IMR-90 (cell line): ENCODE data around the gene GABRB1. TPM values are rescaled to one million over a fixed set of nuclear protein-coding genes. Genes with fewer than 3 reads are reported as not detected.

Source experiments
- ATAC-seq: fragments of 200-7000 bp; cut with Tn5 transposase; 2 replicates; pipeline ENCODE4 v1.9.1; 2020; ENCODE audit warnings: low read depth, mild to moderate bottlenecking, moderate library complexity
- BruUV-seq: library from RNA; stranded (reverse); fragments of 400-500 nt; replicated peaks from 2 replicates; lab custom pipeline; 2021; lab: Mats Ljungman, UMichigan
- CTCF ChIA-PET: fragments of 300-600 bp; formaldehyde crosslinking; extraction: SDS; loops from one replicate; lab custom pipeline; 2021; ENCODE audit warnings: antibody characterized with exemption; lab: Yijun Ruan, JAX
- POLR2A ChIA-PET: fragments of 300-600 bp; sonication (Branson Sonifier 250); formaldehyde crosslinking; loops from one replicate; lab custom pipeline; 2022; ENCODE audit warnings: antibody characterized with exemption; ENCODE audit not compliant: unreplicated experiment; lab: Charles Lee
- DNase-seq: peaks from one replicate; pipeline ENCODE4 v3.0.0; 2013
- H2AFZ ChIP-seq: replicated peaks from 2 replicates; pipeline ENCODE3; 2013; ENCODE audit warnings: low read length, mild to moderate bottlenecking; ENCODE audit not compliant: poor library complexity
- H2AK5ac ChIP-seq: 2 replicates; pipeline ENCODE4 v1.6.1; 2013; ENCODE audit warnings: low read depth, low read length, inconsistent platforms
- H2AK9ac ChIP-seq: replicated peaks from 2 replicates; pipeline ENCODE3; 2013; ENCODE audit warnings: mild to moderate bottlenecking, low read depth, low read length, moderate library complexity; ENCODE audit not compliant: poor library complexity
- H2BK120ac ChIP-seq: 2 replicates; pipeline ENCODE4 v1.6.1; 2013; ENCODE audit warnings: low read depth, low read length, inconsistent platforms
- H2BK15ac ChIP-seq: 3 replicates; pipeline ENCODE4 v1.6.1; 2013; ENCODE audit warnings: low read depth, low read length, inconsistent platforms
- H2BK20ac ChIP-seq: 2 replicates; pipeline ENCODE4 v1.6.1; 2013; ENCODE audit warnings: low read depth, mild to moderate bottlenecking, inconsistent platforms, low read length, moderate library complexity
- H2BK5ac ChIP-seq: 2 replicates; pipeline ENCODE4 v1.6.1; 2013; ENCODE audit warnings: mild to moderate bottlenecking, low read depth, low read length, inconsistent platforms; ENCODE audit not compliant: poor library complexity, severe bottlenecking
- H3K14ac ChIP-seq: replicated peaks from 2 replicates; pipeline ENCODE4 v1.6.1; 2013; ENCODE audit warnings: low read depth, low read length, inconsistent platforms
- H3K18ac ChIP-seq: 2 replicates; pipeline ENCODE4 v1.6.1; 2013; ENCODE audit warnings: low read depth, low read length, control low read depth
- H3K23ac ChIP-seq: 2 replicates; pipeline ENCODE4 v1.6.1; 2013; ENCODE audit warnings: low read depth, low read length, inconsistent platforms
- H3K27ac ChIP-seq: 2 replicates; pipeline ENCODE4 v1.5.1; 2013; ENCODE audit warnings: mild to moderate bottlenecking, control low read depth, low read length; ENCODE audit not compliant: insufficient read depth
- H3K27me3 ChIP-seq: 2 replicates; pipeline ENCODE4 v1.6.1; 2013; ENCODE audit warnings: low read length; ENCODE audit not compliant: control insufficient read depth, insufficient read depth
- H3K36me3 ChIP-seq: 2 replicates; pipeline ENCODE4 v1.6.1; 2013; ENCODE audit warnings: low read length, mixed read lengths; ENCODE audit not compliant: control insufficient read depth, insufficient read depth
- H3K4ac ChIP-seq: 2 replicates; pipeline ENCODE4 v1.6.1; 2013; ENCODE audit warnings: low read depth, low read length, inconsistent platforms
- H3K4me1 ChIP-seq: 2 replicates; pipeline ENCODE4 v1.6.1; 2013; ENCODE audit warnings: low read length, mixed read lengths; ENCODE audit not compliant: control insufficient read depth, insufficient read depth
- H3K4me2 ChIP-seq: 2 replicates; pipeline ENCODE4 v1.6.1; 2013; ENCODE audit warnings: low read depth, mild to moderate bottlenecking, control low read depth, low read length, moderate library complexity
- H3K4me3 ChIP-seq: 2 replicates; pipeline ENCODE4 v1.5.1; 2013; ENCODE audit warnings: low read depth, mild to moderate bottlenecking, control low read depth, low read length, moderate library complexity; ENCODE audit not compliant: insufficient read depth
- H3K56ac ChIP-seq: 2 replicates; pipeline ENCODE4 v1.6.1; 2013; ENCODE audit warnings: low read length, inconsistent platforms; ENCODE audit not compliant: insufficient read depth; ENCODE audit errors: extremely low read depth
- H3K79me1 ChIP-seq, 2 experiments: 2 replicates each; pipeline ENCODE4 v1.6.1; 2013; ENCODE audit warnings: low read length in 2 of 2, inconsistent platforms in 1 of 2, low read depth in 1 of 2
- H3K9ac ChIP-seq: 2 replicates; pipeline ENCODE4 v1.6.1; 2013; ENCODE audit warnings: low read depth, low read length, control low read depth
- H3K9me1 ChIP-seq: 2 replicates; pipeline ENCODE4 v1.6.1; 2013; ENCODE audit warnings: low read length, inconsistent platforms; ENCODE audit not compliant: insufficient read depth
- H3K9me3 ChIP-seq: 2 replicates; pipeline ENCODE4 v1.6.1; 2013; ENCODE audit warnings: low read length; ENCODE audit not compliant: control insufficient read depth, insufficient read depth
- H4K20me1 ChIP-seq: 2 replicates; pipeline ENCODE4 v1.6.1; 2013; ENCODE audit warnings: low read length, inconsistent platforms; ENCODE audit not compliant: insufficient read depth
- H4K5ac ChIP-seq: 2 replicates; pipeline ENCODE4 v1.6.1; 2013; ENCODE audit warnings: mild to moderate bottlenecking, low read depth, low read length, control low read depth
- H4K8ac ChIP-seq, 2 experiments: 2 replicates each; pipeline ENCODE4 v1.6.1; 2013; ENCODE audit warnings: low read depth in 2 of 2, low read length in 2 of 2, control low read depth in 1 of 2, inconsistent platforms in 1 of 2
- H4K91ac ChIP-seq: 2 replicates; pipeline ENCODE4 v1.6.1; 2013; ENCODE audit warnings: low read depth, low read length, inconsistent platforms; ENCODE audit not compliant: insufficient read depth
- BHLHE40 ChIP-seq: fragments of 150-350 bp; IDR thresholded peaks from 2 replicates; pipeline ENCODE4 v1.6.1; 2016; ENCODE audit warnings: mild to moderate bottlenecking, low read depth, low read length
- CEBPB ChIP-seq: IDR thresholded peaks from 2 replicates; pipeline ENCODE4 v1.6.1; 2012; ENCODE audit warnings: low read depth, low read length, improper control_type of control experiment
- CHD1 ChIP-seq: IDR thresholded peaks from 2 replicates; pipeline ENCODE4 v1.6.1; 2012; ENCODE audit warnings: low read depth, low read length, improper control_type of control experiment
- FOS ChIP-seq: fragments of 150-350 bp; IDR thresholded peaks from 2 replicates; pipeline ENCODE4 v1.6.1; 2016; ENCODE audit warnings: low read depth, low read length
- MAFK ChIP-seq: IDR thresholded peaks from 2 replicates; pipeline ENCODE4 v1.6.1; 2012; ENCODE audit warnings: low read depth, low read length, improper control_type of control experiment
- MAZ ChIP-seq: IDR thresholded peaks from 2 replicates; pipeline ENCODE4 v1.6.1; 2012; ENCODE audit warnings: low read depth, mild to moderate bottlenecking, low read length, improper control_type of control experiment, moderate library complexity, borderline replicate concordance
- MXI1 ChIP-seq: IDR thresholded peaks from 2 replicates; pipeline ENCODE4 v1.6.1; 2012; ENCODE audit warnings: low read depth, mild to moderate bottlenecking, low read length, moderate library complexity, borderline replicate concordance
- NFE2L2 ChIP-seq: fragments of 150-350 bp; IDR thresholded peaks from 2 replicates; pipeline ENCODE4 v1.6.1; 2016; ENCODE audit warnings: low read depth, mild to moderate bottlenecking, low read length
- POLR2A ChIP-seq: IDR thresholded peaks from 2 replicates; pipeline ENCODE4 v1.6.1; 2012; ENCODE audit warnings: mild to moderate bottlenecking, low read depth, low read length
- RAD21 ChIP-seq: IDR thresholded peaks from 2 replicates; pipeline ENCODE4 v1.6.1; 2012; ENCODE audit warnings: low read length, improper control_type of control experiment
- RCOR1 ChIP-seq: IDR thresholded peaks from 2 replicates; pipeline ENCODE4 v1.6.1; 2012; ENCODE audit warnings: mild to moderate bottlenecking, low read length, improper control_type of control experiment; ENCODE audit not compliant: insufficient replicate concordance
- RFX5 ChIP-seq: IDR thresholded peaks from 2 replicates; pipeline ENCODE4 v1.8.0; 2012; ENCODE audit warnings: low read depth, mild to moderate bottlenecking, low read length, moderate library complexity
- SMC3 ChIP-seq: fragments of 150-350 bp; IDR thresholded peaks from 2 replicates; pipeline ENCODE4 v1.6.1; 2016; ENCODE audit warnings: low read depth, mild to moderate bottlenecking, antibody characterized with exemption, low read length, moderate library complexity
- WGBS, 2 experiments: methylation state at CpG; one replicate each; pipeline versions ENCODE4 v1.1.5 to v1.1.7; 2013; ENCODE audit warnings: missing lambda C conversion rate in 2 of 2; ENCODE audit not compliant: insufficient read length in 1 of 2; ENCODE audit errors: extremely low coverage in 2 of 2; 5-methylcytosine and 5-hydroxymethylcytosine counted together
- dilution Hi-C: fragments of 300-500 bp; cut with HindIII; formaldehyde crosslinking; loops from one replicate; pipeline ENCODE4 v1.14.3; 2018; ENCODE audit warnings: low sequenced_read_pairs; ENCODE audit not compliant: unreplicated experiment
- in situ Hi-C: fragments of 300-500 bp; cut with MboI; formaldehyde crosslinking; loops from 3 replicates; pipeline ENCODE4 v1.14.3; 2019; ENCODE audit warnings: low sequenced_read_pairs, inconsistent platforms, mixed read lengths
- intact Hi-C: fragments of 100-400 bp; cut with micrococcal nuclease; formaldehyde crosslinking; loops from 2 replicates; pipeline ENCODE4 v1.10.0; 2022
- polyA plus RNA-seq, 3 experiments: library from polyadenylated mRNA; depleted of rRNA; stranded (reverse); fragments of >200 nt; gene quantifications; 2 replicates each; pipeline ENCODE4 v1.2.3, GENCODE V29; 2012; ENCODE audit warnings: low replicate concordance in 1 of 3
- total RNA-seq: library from RNA; depleted of rRNA; stranded (reverse); fragments of >200 nt; gene quantifications from 2 replicates; pipeline ENCODE4 v1.2.3, GENCODE V29; 2012
- TF ChIP-seq, protein P1 (sequence below): fragments of 150-350 bp; IDR thresholded peaks from 2 replicates; pipeline ENCODE4 v1.6.1; 2016; ENCODE audit warnings: low read depth, mild to moderate bottlenecking, low read length, moderate library complexity, borderline replicate concordance
- TF ChIP-seq, protein P2 (sequence below): conservative IDR thresholded peaks from 2 replicates; pipeline ENCODE4 v1.5.1; 2012; ENCODE audit warnings: mild to moderate bottlenecking, low read depth, low read length, improper control_type of control experiment
- TF ChIP-seq, protein P3 (sequence below): fragments of 150-350 bp; IDR thresholded peaks from 2 replicates; pipeline ENCODE4 v1.6.1; 2017; ENCODE audit warnings: mild to moderate bottlenecking, antibody characterized with exemption, low read length, low read depth

GABRB1 gene
- total and polyA plus RNA-seq, 2 of the 4 experiments (the other 2 are of a cell fraction): 4.7 to 16.1 TPM

DNA sequence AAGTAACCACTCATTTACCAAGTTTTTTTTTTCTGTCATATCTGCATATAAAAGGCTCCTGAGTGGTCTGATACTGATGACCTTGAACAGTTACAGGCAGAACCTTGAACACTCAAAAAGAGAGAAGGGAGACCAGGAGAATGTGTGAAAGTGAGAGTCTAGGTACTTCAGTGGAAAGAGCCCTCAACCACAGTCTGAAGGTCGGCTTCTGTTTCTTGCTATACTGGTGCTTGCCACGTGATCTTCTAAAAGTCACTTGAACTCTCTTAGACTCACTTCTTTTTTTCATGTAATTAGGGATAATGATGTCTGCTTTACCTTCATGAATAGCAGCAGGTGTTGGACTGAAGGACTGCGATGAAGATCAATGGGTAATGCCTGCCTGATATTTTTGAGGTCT, 22.8 kb downstream of the GABRB1 start:
- H3K4me3 ChIP-seq: no peak overlapping the region
- no peak overlapping the region for H3K23ac ChIP-seq
- H3K9me1 ChIP-seq: peaks cover 3% of the 10 kb centered on the region; the same call in 1 of the 2 replicates
- no peak overlapping the region; the same call in 1 of the 2 replicates for H3K4ac ChIP-seq
- intact Hi-C loops: no loop called here
- in situ Hi-C loops: no loop called here
- no peak overlapping the region for H3K4me2 ChIP-seq
- dilution Hi-C loops: no loop called here
- H2BK15ac ChIP-seq: no peak overlapping the region
- ChIA-PET POLR2A (no interaction called here), CTCF (interaction anchor here (0.6 to 0.7 kb wide), 2 partner anchors 171 to 329 kb away, joined by 3 read pairs; no protein-coding TSS in a partner anchor)
- H4K8ac ChIP-seq: no peak overlapping the region
- H2BK20ac ChIP-seq: no peak overlapping the region
- H4K20me1 ChIP-seq: no peaks in the 10 kb centered on the region
- no peak overlapping the region for H2BK5ac ChIP-seq
- H3K27ac ChIP-seq: no peak overlapping the region
- H3K56ac ChIP-seq: no peak overlapping the region
- DNase-seq (no peak), ATAC-seq (no peak)
- H3K9ac ChIP-seq: no peak overlapping the region
- no peak overlapping the region for H2AK9ac ChIP-seq
- no peak overlapping the region for H4K5ac ChIP-seq
- TF ChIP-seq RFX5: no peak
- TF ChIP-seq POLR2A: no peak
- TF ChIP-seq CHD1: no peak
- TF ChIP-seq RAD21: no peak
- no peak for TF ChIP-seq RCOR1
- no peak for TF ChIP-seq CEBPB
- TF ChIP-seq BHLHE40: no peak
- TF ChIP-seq, protein P1, sequence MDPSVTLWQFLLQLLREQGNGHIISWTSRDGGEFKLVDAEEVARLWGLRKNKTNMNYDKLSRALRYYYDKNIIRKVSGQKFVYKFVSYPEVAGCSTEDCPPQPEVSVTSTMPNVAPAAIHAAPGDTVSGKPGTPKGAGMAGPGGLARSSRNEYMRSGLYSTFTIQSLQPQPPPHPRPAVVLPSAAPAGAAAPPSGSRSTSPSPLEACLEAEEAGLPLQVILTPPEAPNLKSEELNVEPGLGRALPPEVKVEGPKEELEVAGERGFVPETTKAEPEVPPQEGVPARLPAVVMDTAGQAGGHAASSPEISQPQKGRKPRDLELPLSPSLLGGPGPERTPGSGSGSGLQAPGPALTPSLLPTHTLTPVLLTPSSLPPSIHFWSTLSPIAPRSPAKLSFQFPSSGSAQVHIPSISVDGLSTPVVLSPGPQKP: no peak
- no peak for TF ChIP-seq FOS
- no peak for TF ChIP-seq MAFK
- no peak for TF ChIP-seq MXI1
- TF ChIP-seq MAZ: no peak
- TF ChIP-seq, protein P2, sequence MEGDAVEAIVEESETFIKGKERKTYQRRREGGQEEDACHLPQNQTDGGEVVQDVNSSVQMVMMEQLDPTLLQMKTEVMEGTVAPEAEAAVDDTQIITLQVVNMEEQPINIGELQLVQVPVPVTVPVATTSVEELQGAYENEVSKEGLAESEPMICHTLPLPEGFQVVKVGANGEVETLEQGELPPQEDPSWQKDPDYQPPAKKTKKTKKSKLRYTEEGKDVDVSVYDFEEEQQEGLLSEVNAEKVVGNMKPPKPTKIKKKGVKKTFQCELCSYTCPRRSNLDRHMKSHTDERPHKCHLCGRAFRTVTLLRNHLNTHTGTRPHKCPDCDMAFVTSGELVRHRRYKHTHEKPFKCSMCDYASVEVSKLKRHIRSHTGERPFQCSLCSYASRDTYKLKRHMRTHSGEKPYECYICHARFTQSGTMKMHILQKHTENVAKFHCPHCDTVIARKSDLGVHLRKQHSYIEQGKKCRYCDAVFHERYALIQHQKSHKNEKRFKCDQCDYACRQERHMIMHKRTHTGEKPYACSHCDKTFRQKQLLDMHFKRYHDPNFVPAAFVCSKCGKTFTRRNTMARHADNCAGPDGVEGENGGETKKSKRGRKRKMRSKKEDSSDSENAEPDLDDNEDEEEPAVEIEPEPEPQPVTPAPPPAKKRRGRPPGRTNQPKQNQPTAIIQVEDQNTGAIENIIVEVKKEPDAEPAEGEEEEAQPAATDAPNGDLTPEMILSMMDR: no peak
- TF ChIP-seq NFE2L2: no peak
- TF ChIP-seq, protein P3, sequence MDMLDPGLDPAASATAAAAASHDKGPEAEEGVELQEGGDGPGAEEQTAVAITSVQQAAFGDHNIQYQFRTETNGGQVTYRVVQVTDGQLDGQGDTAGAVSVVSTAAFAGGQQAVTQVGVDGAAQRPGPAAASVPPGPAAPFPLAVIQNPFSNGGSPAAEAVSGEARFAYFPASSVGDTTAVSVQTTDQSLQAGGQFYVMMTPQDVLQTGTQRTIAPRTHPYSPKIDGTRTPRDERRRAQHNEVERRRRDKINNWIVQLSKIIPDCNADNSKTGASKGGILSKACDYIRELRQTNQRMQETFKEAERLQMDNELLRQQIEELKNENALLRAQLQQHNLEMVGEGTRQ: no peak
- no peak for TF ChIP-seq SMC3
- WGBS, 2 experiments: no CpG with 5 or more reads among the region's 3 CpGs
- H2AFZ ChIP-seq: no peak overlapping the region
- H4K91ac ChIP-seq: no peak overlapping the region
- BruUV-seq: no TSS peak
- no peaks in the 10 kb centered on the region for H3K9me3 ChIP-seq
- no peak overlapping the region for H3K18ac ChIP-seq
- H2BK120ac ChIP-seq: no peak overlapping the region
- no peaks in the 10 kb centered on the region for H3K27me3 ChIP-seq
- no peaks in the 10 kb centered on the region for H3K36me3 ChIP-seq
- H3K14ac ChIP-seq: no peak overlapping the region
- H2AK5ac ChIP-seq: no peak overlapping the region
- no peaks in the 10 kb centered on the region for H3K4me1 ChIP-seq
- H3K79me1 ChIP-seq: no peaks in the 10 kb centered on the region
